SK-N-SH (cell line): ENCODE data around the gene SS18. TPM values are rescaled to one million over a fixed set of nuclear protein-coding genes. Genes with fewer than 3 reads are reported as not detected.

Experiments
- CTCF ChIA-PET: fragments of 300-600, 350-600 bp; formaldehyde crosslinking; extraction: SDS; loops from one replicate; lab custom pipeline; 2021; lab: Yijun Ruan, JAX
- POLR2A ChIA-PET: fragments of 350-600 bp; sonication (Branson Sonifier 250); formaldehyde crosslinking; extraction: SDS; loops from one replicate; lab custom pipeline; 2020; ENCODE audit warnings: antibody characterized with exemption, inconsistent platforms; lab: Yijun Ruan, JAX
- DNase-seq: peaks from one replicate; pipeline ENCODE4 v3.0.0; 2012
- H2AFZ ChIP-seq: fragments of 200-600 bp; sonication (generic); 2 replicates; pipeline ENCODE4 v1.8.1; 2016; ENCODE audit warnings: antibody characterized with exemption, mild to moderate bottlenecking, low read depth
- H3F3A ChIP-seq: fragments of 200-600 bp; sonication (generic); replicated peaks from 2 replicates; pipeline ENCODE3; 2016; ENCODE audit warnings: antibody characterized with exemption, mild to moderate bottlenecking; ENCODE audit not compliant: insufficient read depth
- H3K27ac ChIP-seq, 2 experiments: fragments of 200-500 bp in 1 of 2; fragments of 200-600 bp in 1 of 2; sonication (Bioruptor generic) in 1 of 2; sonication (generic), shearing (Covaris generic) in 1 of 2; 2 replicates each; pipeline versions ENCODE4 v1.5.1 to v1.6.1; 2014 to 2016; ENCODE audit warnings: low read depth in 2 of 2, inconsistent platforms in 1 of 2, low read length in 1 of 2, mild to moderate bottlenecking in 1 of 2, mixed read lengths in 1 of 2
- H3K27me3 ChIP-seq: fragments of 200-600 bp; sonication (generic), shearing (Covaris generic); 2 replicates; pipeline ENCODE4 v1.6.1; 2016; ENCODE audit warnings: mixed run types; ENCODE audit not compliant: insufficient read depth
- H3K36me3 ChIP-seq, 2 experiments: fragments of 200-500 bp in 1 of 2; fragments of 200-600 bp in 1 of 2; sonication (Bioruptor generic) in 1 of 2; sonication (generic) in 1 of 2; replicated peaks in 1 of 2; 2 replicates each; pipeline versions ENCODE3 to v1.5.1; 2014 to 2016; ENCODE audit warnings: low read length in 1 of 2, mild to moderate bottlenecking in 1 of 2; ENCODE audit not compliant: insufficient read depth in 2 of 2, control insufficient read depth in 1 of 2
- H3K4me1 ChIP-seq, 2 experiments: fragments of 200-500 bp in 1 of 2; fragments of 200-600 bp in 1 of 2; sonication (Bioruptor generic) in 1 of 2; sonication (generic), shearing (Covaris generic) in 1 of 2; 2 replicates each; pipeline versions ENCODE4 v1.5.1 to v1.6.1; 2014 to 2016; ENCODE audit warnings: low read depth in 1 of 2, low read length in 1 of 2, mixed run types in 1 of 2; ENCODE audit not compliant: insufficient read depth in 2 of 2, control insufficient read depth in 1 of 2
- H3K4me2 ChIP-seq: fragments of 200-600 bp; sonication (generic), shearing (Covaris generic); 2 replicates; pipeline ENCODE4 v1.6.1; 2017; ENCODE audit warnings: mixed run types
- H3K4me3 ChIP-seq, 2 experiments: fragments of 200-500 bp in 1 of 2; fragments of 200-600 bp in 1 of 2; sonication (Bioruptor generic) in 1 of 2; sonication (generic), shearing (Covaris generic) in 1 of 2; 2 replicates each; pipeline versions ENCODE4 v1.5.1 to v1.8.1; 2014 to 2016; ENCODE audit warnings: low read depth in 2 of 2, inconsistent platforms in 1 of 2, low read length in 1 of 2, mild to moderate bottlenecking in 1 of 2, mixed read lengths in 1 of 2, moderate library complexity in 1 of 2
- H3K79me2 ChIP-seq: fragments of 200-600 bp; sonication (generic); 2 replicates; pipeline ENCODE4 v1.8.1; 2017; ENCODE audit warnings: mild to moderate bottlenecking; ENCODE audit not compliant: insufficient read depth
- H3K9ac ChIP-seq: fragments of 200-600 bp; sonication (generic); 2 replicates; pipeline ENCODE4 v1.6.1; 2017; ENCODE audit warnings: mixed run types
- H3K9me2 ChIP-seq: fragments of 200-600 bp; sonication (generic); 2 replicates; pipeline ENCODE4 v1.6.1; 2017; ENCODE audit warnings: mixed run types
- H3K9me3 ChIP-seq: fragments of 200-600 bp; sonication (generic); 2 replicates; pipeline ENCODE4 v1.6.1; 2017; ENCODE audit warnings: mixed run types, mild to moderate bottlenecking, moderate library complexity
- H4K20me1 ChIP-seq: fragments of 200-600 bp; sonication (generic); 2 replicates; pipeline ENCODE4 v1.6.1; 2017; ENCODE audit warnings: mild to moderate bottlenecking, mixed run types; ENCODE audit not compliant: insufficient read depth
- CHD2 ChIP-seq: fragments of 150-350 bp; IDR thresholded peaks from 2 replicates; pipeline ENCODE4 v1.6.1; 2018; ENCODE audit warnings: low read length; ENCODE audit not compliant: partially characterized antibody
- ELF1 ChIP-seq: IDR thresholded peaks from 2 replicates; pipeline ENCODE4 v1.4.0; 2012
- FOSL2 ChIP-seq: IDR thresholded peaks from 2 replicates; pipeline ENCODE4 v1.4.0; 2012; ENCODE audit warnings: low read depth, mild to moderate bottlenecking, moderate library complexity, borderline replicate concordance
- FOXJ3 ChIP-seq: sonication (generic); formaldehyde crosslinking; IDR thresholded peaks from 2 replicates; pipeline ENCODE4 v1.5.1; 2020; ENCODE audit warnings: mild to moderate bottlenecking, missing genetic modification reagents
- JUND ChIP-seq: IDR thresholded peaks from 2 replicates; pipeline ENCODE4 v1.4.0; 2012
- MXI1 ChIP-seq: IDR thresholded peaks from 2 replicates; pipeline ENCODE4 v1.6.1; 2012; ENCODE audit warnings: mild to moderate bottlenecking, low read depth, low read length, improper control_type of control experiment
- NFIC ChIP-seq: IDR thresholded peaks from 2 replicates; pipeline ENCODE4 v1.4.0; 2012; ENCODE audit warnings: borderline replicate concordance
- NRF1 ChIP-seq: IDR thresholded peaks from 2 replicates; pipeline ENCODE4 v1.6.1; 2012; ENCODE audit warnings: low read depth, mild to moderate bottlenecking, low read length
- RAD21 ChIP-seq: IDR thresholded peaks from 2 replicates; pipeline ENCODE4 v1.6.1; 2012; ENCODE audit warnings: mild to moderate bottlenecking, low read length
- SIN3A ChIP-seq: IDR thresholded peaks from 2 replicates; pipeline ENCODE4 v1.6.1; 2012; ENCODE audit warnings: low read depth, mild to moderate bottlenecking, low read length, moderate library complexity, borderline replicate concordance
- TCF12 ChIP-seq: IDR thresholded peaks from 2 replicates; pipeline ENCODE4 v1.4.0; 2012
- YY1 ChIP-seq: IDR thresholded peaks from 2 replicates; pipeline ENCODE4 v1.4.0; 2012; ENCODE audit warnings: low read depth, mild to moderate bottlenecking
- WGBS: methylation state at CpG from one replicate; pipeline ENCODE4 v1.1.6; 2017; ENCODE audit warnings: low lambda C conversion rate; 5-methylcytosine and 5-hydroxymethylcytosine counted together
- polyA plus RNA-seq, 3 experiments: library from polyadenylated mRNA; depleted of rRNA; stranded (reverse); fragments of >200 nt; gene quantifications; 2 replicates each; pipeline ENCODE4 v1.2.3, GENCODE V29; 2012
- TF ChIP-seq, protein P1 (sequence below): IDR thresholded peaks from 2 replicates; pipeline ENCODE4; 2012
- TF ChIP-seq, protein P2 (sequence below): fragments of 150-350 bp; IDR thresholded peaks from 2 replicates; pipeline ENCODE4 v1.6.1; 2016; ENCODE audit warnings: mild to moderate bottlenecking, low read depth, low read length
- TF ChIP-seq, protein P3 (sequence below): IDR thresholded peaks from 2 replicates; pipeline ENCODE4 v1.6.1; 2012; ENCODE audit warnings: mild to moderate bottlenecking, low read depth, low read length, moderate library complexity
- TF ChIP-seq, protein P4 (sequence below): fragments of 150-350 bp; IDR thresholded peaks from 2 replicates; pipeline ENCODE4 v1.6.1; 2017; ENCODE audit warnings: antibody characterized with exemption, low read length, low read depth, borderline replicate concordance
- TF ChIP-seq, protein P5 (sequence below): IDR thresholded peaks from 2 replicates; pipeline ENCODE4 v1.4.0; 2012; ENCODE audit warnings: low read depth, borderline replicate concordance

Gene SS18
- polyA plus RNA-seq, 1 of the 3 experiments (the other 2 are of a cell fraction) = 98.6 TPM

DNA sequence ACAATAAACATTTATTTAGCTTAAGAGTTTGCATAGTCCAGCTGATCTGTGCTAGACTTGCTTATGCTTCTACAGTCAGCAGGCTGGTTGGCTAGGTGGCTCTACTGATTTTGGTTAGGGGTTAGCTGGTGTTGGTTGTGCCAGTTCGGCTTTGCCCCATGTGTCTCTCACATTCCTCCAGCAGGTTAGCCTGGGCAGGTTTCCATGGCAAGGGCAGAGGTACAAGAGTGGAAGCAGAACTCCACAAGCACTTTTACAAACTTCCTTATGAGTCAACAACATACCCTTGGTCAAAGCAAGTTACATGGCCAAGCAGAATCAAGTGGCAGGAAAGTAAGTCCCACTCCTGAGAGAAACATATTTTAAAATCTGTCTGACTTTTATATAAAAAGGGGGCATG lies 82.3 kb downstream of the SS18 start:
- H3F3A ChIP-seq = peaks cover 9% of the 10 kb centered on the region
- no peaks in the 10 kb centered on the region for H3K9me2 ChIP-seq
- H3K9ac ChIP-seq = no peak overlapping the region
- H3K79me2 ChIP-seq = no peaks in the 10 kb centered on the region
- no peak overlapping the region for H3K27ac ChIP-seq
- ChIA-PET CTCF (no interaction called here), POLR2A (no interaction called here)
- no peak overlapping the region for H3K4me2 ChIP-seq
- H4K20me1 ChIP-seq = no peaks in the 10 kb centered on the region
- no peaks in the 10 kb centered on the region for H3K27me3 ChIP-seq
- no peak for DNase-seq
- no peaks in the 10 kb centered on the region for H3K4me1 ChIP-seq
- H2AFZ ChIP-seq = no peak overlapping the region
- TF ChIP-seq FOXJ3 (CRISPR knock-in tag) (no peak), FOSL2 (no peak), NRF1 (no peak)
- TF ChIP-seq, protein P1, sequence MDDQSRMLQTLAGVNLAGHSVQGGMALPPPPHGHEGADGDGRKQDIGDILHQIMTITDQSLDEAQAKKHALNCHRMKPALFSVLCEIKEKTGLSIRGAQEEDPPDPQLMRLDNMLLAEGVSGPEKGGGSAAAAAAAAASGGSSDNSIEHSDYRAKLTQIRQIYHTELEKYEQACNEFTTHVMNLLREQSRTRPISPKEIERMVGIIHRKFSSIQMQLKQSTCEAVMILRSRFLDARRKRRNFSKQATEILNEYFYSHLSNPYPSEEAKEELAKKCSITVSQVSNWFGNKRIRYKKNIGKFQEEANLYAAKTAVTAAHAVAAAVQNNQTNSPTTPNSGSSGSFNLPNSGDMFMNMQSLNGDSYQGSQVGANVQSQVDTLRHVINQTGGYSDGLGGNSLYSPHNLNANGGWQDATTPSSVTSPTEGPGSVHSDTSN = no peak
- H3K9me3 ChIP-seq = no peaks in the 10 kb centered on the region
- H3K36me3 ChIP-seq = peaks cover 26 to 37% of the 10 kb centered on the region in 2 experiments
- 100% methylated on average over 1 of the region's 1 CpG for WGBS
- no peak overlapping the region for H3K4me3 ChIP-seq

DNA sequence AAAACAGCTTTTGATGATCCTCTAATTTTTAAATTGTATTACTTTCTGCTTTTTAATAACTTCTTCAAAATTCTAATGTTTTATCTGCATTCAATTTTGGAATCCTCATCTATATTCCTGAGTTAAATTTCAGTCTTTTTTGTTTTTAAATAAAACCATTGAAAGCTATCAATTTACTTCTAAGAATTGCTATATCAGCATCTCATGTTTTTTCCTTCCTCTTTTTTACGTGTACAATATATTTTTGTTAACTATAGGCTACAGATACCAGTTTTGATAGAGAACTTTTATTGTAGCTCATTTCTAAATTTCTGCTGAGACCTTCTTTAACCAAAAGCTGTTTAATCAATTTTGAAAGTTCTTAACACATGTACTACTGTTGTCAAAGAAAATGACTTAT lies 84.5 kb downstream of the SS18 start:
- H3K9me2 ChIP-seq = no peaks in the 10 kb centered on the region
- ChIA-PET POLR2A (no interaction called here), CTCF (no interaction called here)
- no peak overlapping the region for H3K9ac ChIP-seq
- DNase-seq = no peak
- WGBS = 92% methylated on average over 1 of the region's 1 CpG
- H3K4me1 ChIP-seq = no peaks in the 10 kb centered on the region
- no peaks in the 10 kb centered on the region for H3K79me2 ChIP-seq
- no peak overlapping the region for H2AFZ ChIP-seq
- TF ChIP-seq, protein P2, sequence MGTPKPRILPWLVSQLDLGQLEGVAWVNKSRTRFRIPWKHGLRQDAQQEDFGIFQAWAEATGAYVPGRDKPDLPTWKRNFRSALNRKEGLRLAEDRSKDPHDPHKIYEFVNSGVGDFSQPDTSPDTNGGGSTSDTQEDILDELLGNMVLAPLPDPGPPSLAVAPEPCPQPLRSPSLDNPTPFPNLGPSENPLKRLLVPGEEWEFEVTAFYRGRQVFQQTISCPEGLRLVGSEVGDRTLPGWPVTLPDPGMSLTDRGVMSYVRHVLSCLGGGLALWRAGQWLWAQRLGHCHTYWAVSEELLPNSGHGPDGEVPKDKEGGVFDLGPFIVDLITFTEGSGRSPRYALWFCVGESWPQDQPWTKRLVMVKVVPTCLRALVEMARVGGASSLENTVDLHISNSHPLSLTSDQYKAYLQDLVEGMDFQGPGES = no peak
- no peak for TF ChIP-seq JUND
- TF ChIP-seq, protein P1 = no peak
- TF ChIP-seq SIN3A = no peak
- TF ChIP-seq, protein P3, sequence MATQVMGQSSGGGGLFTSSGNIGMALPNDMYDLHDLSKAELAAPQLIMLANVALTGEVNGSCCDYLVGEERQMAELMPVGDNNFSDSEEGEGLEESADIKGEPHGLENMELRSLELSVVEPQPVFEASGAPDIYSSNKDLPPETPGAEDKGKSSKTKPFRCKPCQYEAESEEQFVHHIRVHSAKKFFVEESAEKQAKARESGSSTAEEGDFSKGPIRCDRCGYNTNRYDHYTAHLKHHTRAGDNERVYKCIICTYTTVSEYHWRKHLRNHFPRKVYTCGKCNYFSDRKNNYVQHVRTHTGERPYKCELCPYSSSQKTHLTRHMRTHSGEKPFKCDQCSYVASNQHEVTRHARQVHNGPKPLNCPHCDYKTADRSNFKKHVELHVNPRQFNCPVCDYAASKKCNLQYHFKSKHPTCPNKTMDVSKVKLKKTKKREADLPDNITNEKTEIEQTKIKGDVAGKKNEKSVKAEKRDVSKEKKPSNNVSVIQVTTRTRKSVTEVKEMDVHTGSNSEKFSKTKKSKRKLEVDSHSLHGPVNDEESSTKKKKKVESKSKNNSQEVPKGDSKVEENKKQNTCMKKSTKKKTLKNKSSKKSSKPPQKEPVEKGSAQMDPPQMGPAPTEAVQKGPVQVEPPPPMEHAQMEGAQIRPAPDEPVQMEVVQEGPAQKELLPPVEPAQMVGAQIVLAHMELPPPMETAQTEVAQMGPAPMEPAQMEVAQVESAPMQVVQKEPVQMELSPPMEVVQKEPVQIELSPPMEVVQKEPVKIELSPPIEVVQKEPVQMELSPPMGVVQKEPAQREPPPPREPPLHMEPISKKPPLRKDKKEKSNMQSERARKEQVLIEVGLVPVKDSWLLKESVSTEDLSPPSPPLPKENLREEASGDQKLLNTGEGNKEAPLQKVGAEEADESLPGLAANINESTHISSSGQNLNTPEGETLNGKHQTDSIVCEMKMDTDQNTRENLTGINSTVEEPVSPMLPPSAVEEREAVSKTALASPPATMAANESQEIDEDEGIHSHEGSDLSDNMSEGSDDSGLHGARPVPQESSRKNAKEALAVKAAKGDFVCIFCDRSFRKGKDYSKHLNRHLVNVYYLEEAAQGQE = no peak
- TF ChIP-seq CHD2 = no peak
- TF ChIP-seq YY1 = no peak
- no peak for TF ChIP-seq FOXJ3 (CRISPR knock-in tag)
- TF ChIP-seq, protein P4, sequence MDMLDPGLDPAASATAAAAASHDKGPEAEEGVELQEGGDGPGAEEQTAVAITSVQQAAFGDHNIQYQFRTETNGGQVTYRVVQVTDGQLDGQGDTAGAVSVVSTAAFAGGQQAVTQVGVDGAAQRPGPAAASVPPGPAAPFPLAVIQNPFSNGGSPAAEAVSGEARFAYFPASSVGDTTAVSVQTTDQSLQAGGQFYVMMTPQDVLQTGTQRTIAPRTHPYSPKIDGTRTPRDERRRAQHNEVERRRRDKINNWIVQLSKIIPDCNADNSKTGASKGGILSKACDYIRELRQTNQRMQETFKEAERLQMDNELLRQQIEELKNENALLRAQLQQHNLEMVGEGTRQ = no peak
- TF ChIP-seq TCF12 = no peak
- TF ChIP-seq RAD21 = no peak
- TF ChIP-seq NFIC = no peak
- TF ChIP-seq, protein P5, sequence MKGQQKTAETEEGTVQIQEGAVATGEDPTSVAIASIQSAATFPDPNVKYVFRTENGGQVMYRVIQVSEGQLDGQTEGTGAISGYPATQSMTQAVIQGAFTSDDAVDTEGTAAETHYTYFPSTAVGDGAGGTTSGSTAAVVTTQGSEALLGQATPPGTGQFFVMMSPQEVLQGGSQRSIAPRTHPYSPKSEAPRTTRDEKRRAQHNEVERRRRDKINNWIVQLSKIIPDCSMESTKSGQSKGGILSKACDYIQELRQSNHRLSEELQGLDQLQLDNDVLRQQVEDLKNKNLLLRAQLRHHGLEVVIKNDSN = no peak
- no peak for TF ChIP-seq MXI1
- TF ChIP-seq ELF1 = no peak
- no peaks in the 10 kb centered on the region for H3K27me3 ChIP-seq
- H3K36me3 ChIP-seq = peaks cover 14 to 22% of the 10 kb centered on the region in 2 experiments
- H3F3A ChIP-seq = peaks cover 13% of the 10 kb centered on the region
- H3K9me3 ChIP-seq = no peaks in the 10 kb centered on the region
- H4K20me1 ChIP-seq = no peaks in the 10 kb centered on the region
- no peak overlapping the region for H3K27ac ChIP-seq
- no peak overlapping the region for H3K4me2 ChIP-seq
- H3K4me3 ChIP-seq = no peak overlapping the region
